GM21526 (cell line): ENCODE measurements around the gene PLCB3.
A peak's percentile ranks its signal among the peaks of the same experiment; 100 is the strongest.
"Not testable (repeated sequence)": the region's sequence is repeated elsewhere in the genome, so short reads cannot be mapped to it uniquely, and the experiment has no call there.

Source experiments
- ATAC-seq: cut with Tn5 transposase; IDR thresholded peaks from one replicate; pipeline ENCODE4 v1.9.1; 2021; ENCODE audit warnings: moderate library complexity; ENCODE audit not compliant: unreplicated experiment, low FRiP score

PLCB3 gene

DNA sequence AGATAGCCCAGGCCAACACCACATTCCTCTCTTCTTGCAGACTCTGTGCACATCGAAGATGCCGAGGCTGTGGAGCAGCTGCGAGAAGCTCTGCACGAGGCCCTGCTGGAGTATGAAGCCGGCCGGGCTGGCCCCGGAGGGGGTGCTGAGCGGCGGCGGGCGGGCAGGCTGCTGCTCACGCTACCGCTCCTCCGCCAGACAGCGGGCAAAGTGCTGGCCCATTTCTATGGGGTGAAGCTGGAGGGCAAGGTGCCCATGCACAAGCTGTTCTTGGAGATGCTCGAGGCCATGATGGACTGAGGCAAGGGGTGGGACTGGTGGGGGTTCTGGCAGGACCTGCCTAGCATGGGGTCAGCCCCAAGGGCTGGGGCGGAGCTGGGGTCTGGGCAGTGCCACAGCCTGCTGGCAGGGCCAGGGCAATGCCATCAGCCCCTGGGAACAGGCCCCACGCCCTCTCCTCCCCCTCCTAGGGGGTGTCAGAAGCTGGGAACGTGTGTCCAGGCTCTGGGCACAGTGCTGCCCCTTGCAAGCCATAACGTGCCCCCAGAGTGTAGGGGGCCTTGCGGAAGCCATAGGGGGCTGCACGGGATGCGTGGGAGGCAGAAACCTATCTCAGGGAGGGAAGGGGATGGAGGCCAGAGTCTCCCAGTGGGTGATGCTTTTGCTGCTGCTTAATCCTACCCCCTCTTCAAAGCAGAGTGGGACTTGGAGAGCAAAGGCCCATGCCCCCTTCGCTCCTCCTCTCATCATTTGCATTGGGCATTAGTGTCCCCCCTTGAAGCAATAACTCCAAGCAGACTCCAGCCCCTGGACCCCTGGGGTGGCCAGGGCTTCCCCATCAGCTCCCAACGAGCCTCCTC lies 64.6 kb downstream of the PLCB3 start:
- ATAC-seq, result not testable (repeated sequence)

DNA sequence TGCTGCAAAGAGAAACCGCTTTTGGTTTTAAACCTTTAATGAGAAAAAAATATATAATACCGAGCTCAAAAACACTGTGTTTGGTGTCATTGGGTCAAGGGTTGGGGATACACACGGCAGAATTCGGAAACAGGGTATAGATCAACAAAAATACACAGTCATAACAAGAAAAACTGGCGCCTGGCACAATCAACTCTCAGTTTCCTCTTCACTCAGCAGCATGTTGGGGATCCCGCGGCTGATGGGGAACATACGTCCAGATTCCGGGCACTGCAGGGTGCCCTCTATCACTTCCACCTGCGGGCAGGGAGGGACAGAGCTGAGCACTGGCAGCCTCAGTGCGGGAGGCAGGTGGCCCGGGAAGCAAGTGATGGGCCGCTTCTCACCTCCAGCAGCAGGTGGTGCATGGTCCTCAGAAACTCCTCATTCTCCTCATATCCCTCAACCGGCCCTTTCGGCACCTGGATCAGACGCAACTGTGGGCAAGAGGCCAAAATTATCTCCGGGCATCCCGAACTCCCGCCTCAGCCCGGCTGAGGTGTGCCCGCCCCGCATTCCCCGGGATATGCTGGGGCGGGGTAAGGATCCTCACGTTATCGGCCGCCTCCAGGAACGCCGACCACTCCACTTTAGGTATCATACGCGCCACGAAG lies 65.5 kb downstream of the PLCB3 start:
- peak; percentile 3 for ATAC-seq

- ATAC-seq, result peak; percentile 48
Observed at GRCh38 chr11:64317325-64317960, 66.1 kb downstream of the PLCB3 start, which contains the start of gene TRMT112. Gene TRMT112, minus strand, starts transcription at chr11:64317559. Its CDS starts 33 bp downstream, at chr11:64317526.

DNA sequence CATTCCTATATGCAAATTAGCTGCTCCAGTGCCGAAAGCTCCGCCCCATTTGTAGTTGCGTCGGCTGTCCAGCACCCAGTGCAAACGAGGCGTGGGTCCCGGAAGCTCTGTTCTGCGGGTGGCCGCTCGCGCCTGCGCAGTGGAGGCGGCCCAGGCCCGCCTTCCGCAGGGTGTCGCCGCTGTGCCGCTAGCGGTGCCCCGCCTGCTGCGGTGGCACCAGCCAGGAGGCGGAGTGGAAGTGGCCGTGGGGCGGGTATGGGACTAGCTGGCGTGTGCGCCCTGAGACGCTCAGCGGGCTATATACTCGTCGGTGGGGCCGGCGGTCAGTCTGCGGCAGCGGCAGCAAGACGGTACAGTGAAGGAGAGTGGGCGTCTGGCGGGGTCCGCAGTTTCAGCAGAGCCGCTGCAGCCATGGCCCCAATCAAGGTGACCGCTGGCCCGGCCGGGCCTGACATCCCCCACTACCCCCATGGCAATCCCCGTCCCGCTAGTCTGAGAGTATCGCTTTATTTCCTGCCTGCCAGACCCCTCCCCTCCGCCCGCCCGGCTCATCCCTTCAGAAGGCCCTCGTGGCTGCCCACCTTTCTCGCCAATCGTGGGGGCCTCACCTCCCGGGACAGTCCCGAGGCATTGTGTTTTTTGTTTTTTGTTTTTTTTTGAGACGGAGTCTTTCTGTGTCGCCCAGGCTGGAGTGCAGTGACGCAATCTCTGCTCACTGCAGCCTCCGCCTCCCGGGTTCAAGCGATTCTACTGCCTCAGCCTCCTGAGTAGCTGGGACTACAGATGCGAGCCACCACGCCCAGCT lies 66.8 kb downstream of the PLCB3 start, which contains the start of gene PRDX5:
Gene PRDX5 (plus strand): TSS at position 161 of the 805 bp plus-strand sequence. CDS start 95 bp downstream, at position 256.
- ATAC-seq, result peak; percentile 60
